ENCODE results near the gene SPEN. TPM values are rescaled to one million over a fixed set of nuclear protein-coding genes. Genes with fewer than 3 reads are reported as not detected.

SPEN gene
- polyA plus RNA-seq, 1 donor from 2014 or later, result 7.1 TPM

GRCh38 chr1:15968172-15968571 lies 120.7 kb downstream of the SPEN start:
- Histone ChIP-seq H3K36me3 (ENCODE audit: insufficient read depth, low read length) (peaks cover 23% of the 10 kb centered on the region), H3K9ac (ENCODE audit: low read length) (no peak overlapping the region), H3K9me2 (ENCODE audit: insufficient read depth, low read length) (no peaks in the 10 kb centered on the region), H3K4me2 (ENCODE audit: low read length) (no peak overlapping the region), H3K27me3 (ENCODE audit: insufficient read depth, low read depth, low read length) (no peaks in the 10 kb centered on the region), H3F3A (ENCODE audit: insufficient read depth, low read length, poor library complexity, severe bottlenecking) (no peaks in the 10 kb centered on the region), H3K79me2 (replicated peaks; ENCODE audit: insufficient read depth, low read length) (peaks cover 39% of the 10 kb centered on the region), H3K27ac (ENCODE audit: low read length) (no peak overlapping the region), H4K20me1 (ENCODE audit: insufficient read depth) (peaks cover 3% of the 10 kb centered on the region), H2AFZ (ENCODE audit: low read depth, low read length) (no peak overlapping the region), H3K4me3 (ENCODE audit: low read length) (no peak overlapping the region), H3K9me3 (ENCODE audit: low read length) (peaks cover 4% of the 10 kb centered on the region)
- TF ChIP-seq POLR2AphosphoS5 (IDR thresholded peaks at IDR 0.05), result no peak
- TF ChIP-seq CTCF (IDR thresholded peaks at IDR 0.05; ENCODE audit: poor library complexity, severe bottlenecking), result no peak

- Histone ChIP-seq H3K9ac (ENCODE audit: low read length) (no peak overlapping the region), H3K4me3 (ENCODE audit: low read length) (no peak overlapping the region), H3K27ac (ENCODE audit: low read length) (no peak overlapping the region), H2AFZ (ENCODE audit: low read depth, low read length) (no peak overlapping the region), H3K36me3 (ENCODE audit: insufficient read depth, low read length) (peaks cover 23% of the 10 kb centered on the region), H3K79me2 (replicated peaks; ENCODE audit: insufficient read depth, low read length) (peaks cover 51% of the 10 kb centered on the region), H3K9me2 (ENCODE audit: insufficient read depth, low read length) (no peaks in the 10 kb centered on the region), H3K9me3 (ENCODE audit: low read length) (peaks cover 4% of the 10 kb centered on the region), H4K20me1 (ENCODE audit: insufficient read depth) (peaks cover 3% of the 10 kb centered on the region), H3K27me3 (ENCODE audit: insufficient read depth, low read depth, low read length) (no peaks in the 10 kb centered on the region), H3K4me2 (ENCODE audit: low read length) (no peak overlapping the region), H3F3A (ENCODE audit: insufficient read depth, low read length, poor library complexity, severe bottlenecking) (no peaks in the 10 kb centered on the region)
- no peak for TF ChIP-seq SMC3 (conservative IDR thresholded peaks at IDR 0.05; ENCODE audit: poor library complexity)
- TF ChIP-seq REST (IDR thresholded peaks at IDR 0.05; ENCODE audit: borderline replicate concordance), result no peak
- no peak for TF ChIP-seq EZH2 (IDR thresholded peaks at IDR 0.05; ENCODE audit: borderline replicate concordance, insufficient read depth, low read length, poor library complexity, severe bottlenecking)
- no peak for TF ChIP-seq CTCF (IDR thresholded peaks at IDR 0.05; ENCODE audit: poor library complexity, severe bottlenecking)
- no peak for TF ChIP-seq RAD21 (conservative IDR thresholded peaks at IDR 0.05)
- no peak for TF ChIP-seq EP300 (conservative IDR thresholded peaks at IDR 0.05; ENCODE audit: poor library complexity, severe bottlenecking)
- no peak for TF ChIP-seq MXI1 (conservative IDR thresholded peaks at IDR 0.05; ENCODE audit: poor library complexity, severe bottlenecking)
- TF ChIP-seq POLR2AphosphoS5 (IDR thresholded peaks at IDR 0.05), result no peak
- no peak for TF ChIP-seq TAF1 (IDR thresholded peaks at IDR 0.05; ENCODE audit: low read depth)
These were observed 121.9 kb downstream of the SPEN start for GRCh38 chr1:15969321-15969880.

Measured in neural cell (in vitro differentiated cells).